GM10248 (cell line): ENCODE data around the gene TSNAXIP1.

Experiments used
- CTCF ChIA-PET: fragments of 300-600 bp; sonication (Branson Sonifier 250); formaldehyde crosslinking; extraction: SDS; loops from one replicate; lab custom pipeline; 2021; ENCODE audit warnings: antibody characterized with exemption; lab: Yijun Ruan, JAX
- POLR2A ChIA-PET: fragments of 350-650 bp; sonication (Branson Sonifier 250); formaldehyde crosslinking; extraction: SDS; loops from one replicate; lab custom pipeline; 2020; ENCODE audit warnings: antibody characterized with exemption; lab: Yijun Ruan, JAX
- DNase-seq: peaks from one replicate; pipeline ENCODE4 v3.0.0; 2012; ENCODE audit errors: extremely low spot score
- TF ChIP-seq, protein P1 (sequence below): IDR thresholded peaks from 2 replicates; pipeline ENCODE4 v1.5.1; 2012; ENCODE audit warnings: mild to moderate bottlenecking, low read depth; ENCODE audit errors: extremely low read depth, missing control alignments, control extremely low read depth

TSNAXIP1 gene

DNA sequence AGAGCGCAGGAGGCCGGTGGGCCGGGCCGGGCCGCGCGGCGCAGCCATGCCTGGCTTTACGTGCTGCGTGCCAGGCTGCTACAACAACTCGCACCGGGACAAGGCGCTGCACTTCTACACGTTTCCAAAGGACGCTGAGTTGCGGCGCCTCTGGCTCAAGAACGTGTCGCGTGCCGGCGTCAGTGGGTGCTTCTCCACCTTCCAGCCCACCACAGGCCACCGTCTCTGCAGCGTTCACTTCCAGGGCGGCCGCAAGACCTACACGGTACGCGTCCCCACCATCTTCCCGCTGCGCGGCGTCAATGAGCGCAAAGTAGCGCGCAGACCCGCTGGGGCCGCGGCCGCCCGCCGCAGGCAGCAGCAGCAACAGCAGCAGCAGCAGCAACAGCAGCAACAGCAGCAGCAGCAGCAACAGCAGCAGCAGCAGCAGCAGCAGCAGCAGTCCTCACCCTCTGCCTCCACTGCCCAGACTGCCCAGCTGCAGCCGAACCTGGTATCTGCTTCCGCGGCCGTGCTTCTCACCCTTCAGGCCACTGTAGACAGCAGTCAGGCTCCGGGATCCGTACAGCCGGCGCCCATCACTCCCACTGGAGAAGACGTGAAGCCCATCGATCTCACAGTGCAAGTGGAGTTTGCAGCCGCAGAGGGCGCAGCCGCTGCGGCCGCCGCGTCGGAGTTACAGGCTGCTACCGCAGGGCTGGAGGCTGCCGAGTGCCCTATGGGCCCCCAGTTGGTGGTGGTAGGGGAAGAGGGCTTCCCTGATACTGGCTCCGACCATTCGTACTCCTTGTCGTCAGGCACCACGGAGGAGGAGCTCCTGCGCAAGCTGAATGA is 36.0 kb downstream of the TSNAXIP1 start:
- DNase-seq: peak; percentile 50
- POLR2A ChIA-PET: no interaction called here
- TF ChIP-seq, protein P1, sequence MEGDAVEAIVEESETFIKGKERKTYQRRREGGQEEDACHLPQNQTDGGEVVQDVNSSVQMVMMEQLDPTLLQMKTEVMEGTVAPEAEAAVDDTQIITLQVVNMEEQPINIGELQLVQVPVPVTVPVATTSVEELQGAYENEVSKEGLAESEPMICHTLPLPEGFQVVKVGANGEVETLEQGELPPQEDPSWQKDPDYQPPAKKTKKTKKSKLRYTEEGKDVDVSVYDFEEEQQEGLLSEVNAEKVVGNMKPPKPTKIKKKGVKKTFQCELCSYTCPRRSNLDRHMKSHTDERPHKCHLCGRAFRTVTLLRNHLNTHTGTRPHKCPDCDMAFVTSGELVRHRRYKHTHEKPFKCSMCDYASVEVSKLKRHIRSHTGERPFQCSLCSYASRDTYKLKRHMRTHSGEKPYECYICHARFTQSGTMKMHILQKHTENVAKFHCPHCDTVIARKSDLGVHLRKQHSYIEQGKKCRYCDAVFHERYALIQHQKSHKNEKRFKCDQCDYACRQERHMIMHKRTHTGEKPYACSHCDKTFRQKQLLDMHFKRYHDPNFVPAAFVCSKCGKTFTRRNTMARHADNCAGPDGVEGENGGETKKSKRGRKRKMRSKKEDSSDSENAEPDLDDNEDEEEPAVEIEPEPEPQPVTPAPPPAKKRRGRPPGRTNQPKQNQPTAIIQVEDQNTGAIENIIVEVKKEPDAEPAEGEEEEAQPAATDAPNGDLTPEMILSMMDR: peak; percentile 57
- CTCF ChIA-PET: interaction anchor here (0.9 to 3.0 kb wide), 7 partner anchors 9 to 322 kb away, joined by 3 to 18 read pairs (median 6); partner anchors contain the start of genes RANBP10 and TSNAXIP1

DNA sequence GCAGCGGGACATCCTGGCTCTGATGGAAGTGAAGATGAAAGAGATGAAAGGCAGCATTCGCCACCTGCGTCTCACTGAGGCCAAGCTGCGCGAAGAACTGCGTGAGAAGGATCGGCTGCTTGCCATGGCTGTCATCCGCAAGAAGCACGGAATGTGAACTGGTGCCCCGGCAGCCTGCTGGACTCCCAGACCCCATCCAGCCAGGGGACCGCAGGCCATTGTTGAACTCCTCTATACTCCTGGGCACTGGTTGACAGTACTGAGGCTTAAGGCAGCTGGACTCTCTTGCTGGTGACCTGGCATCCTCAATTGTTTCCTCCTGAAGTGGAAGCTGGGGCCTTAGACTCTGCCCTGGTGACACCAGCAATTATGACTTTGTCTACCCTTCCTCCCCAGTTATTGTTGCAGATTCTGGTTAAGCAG is 36.7 kb downstream of the TSNAXIP1 start:
- TF ChIP-seq, protein P1: no peak
- ChIA-PET CTCF (interaction anchor here (0.9 to 3.0 kb wide), 8 partner anchors 9 to 323 kb away, joined by 3 to 18 read pairs (median 4); partner anchors contain the start of genes RANBP10 and TSNAXIP1), POLR2A (no interaction called here)
- DNase-seq: no peak

DNA sequence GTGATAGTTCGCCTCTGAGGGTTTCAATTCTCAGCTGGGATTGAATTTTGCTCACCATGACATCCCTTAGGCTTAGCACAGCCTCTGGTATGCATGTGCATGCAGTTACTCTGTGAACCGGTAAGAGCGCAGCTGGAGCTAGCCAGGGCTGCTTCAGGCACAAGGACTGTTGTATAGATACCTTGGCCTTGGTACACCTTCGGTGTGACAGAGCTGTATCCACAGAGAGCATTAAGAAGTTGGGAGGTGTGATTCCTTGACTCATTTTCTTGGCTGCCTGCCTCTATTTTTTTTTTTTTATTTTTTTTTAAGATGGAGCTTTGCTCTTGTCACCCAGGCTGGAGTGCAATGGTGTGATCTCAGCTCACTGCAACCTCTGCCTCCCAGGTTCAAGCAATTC is 37.8 kb downstream of the TSNAXIP1 start:
- TF ChIP-seq, protein P1: no peak
- CTCF ChIA-PET: interaction anchor here (0.6 to 3.0 kb wide), 13 partner anchors 9 to 323 kb away, joined by 3 to 18 read pairs (median 5); partner anchors contain the start of genes PSKH1, RANBP10 and TSNAXIP1
- POLR2A ChIA-PET: interaction anchor here (0.6 to 0.7 kb wide), 2 partner anchors 16 to 257 kb away, joined by 3 to 4 read pairs; no protein-coding TSS in a partner anchor
- no peak for DNase-seq

DNA sequence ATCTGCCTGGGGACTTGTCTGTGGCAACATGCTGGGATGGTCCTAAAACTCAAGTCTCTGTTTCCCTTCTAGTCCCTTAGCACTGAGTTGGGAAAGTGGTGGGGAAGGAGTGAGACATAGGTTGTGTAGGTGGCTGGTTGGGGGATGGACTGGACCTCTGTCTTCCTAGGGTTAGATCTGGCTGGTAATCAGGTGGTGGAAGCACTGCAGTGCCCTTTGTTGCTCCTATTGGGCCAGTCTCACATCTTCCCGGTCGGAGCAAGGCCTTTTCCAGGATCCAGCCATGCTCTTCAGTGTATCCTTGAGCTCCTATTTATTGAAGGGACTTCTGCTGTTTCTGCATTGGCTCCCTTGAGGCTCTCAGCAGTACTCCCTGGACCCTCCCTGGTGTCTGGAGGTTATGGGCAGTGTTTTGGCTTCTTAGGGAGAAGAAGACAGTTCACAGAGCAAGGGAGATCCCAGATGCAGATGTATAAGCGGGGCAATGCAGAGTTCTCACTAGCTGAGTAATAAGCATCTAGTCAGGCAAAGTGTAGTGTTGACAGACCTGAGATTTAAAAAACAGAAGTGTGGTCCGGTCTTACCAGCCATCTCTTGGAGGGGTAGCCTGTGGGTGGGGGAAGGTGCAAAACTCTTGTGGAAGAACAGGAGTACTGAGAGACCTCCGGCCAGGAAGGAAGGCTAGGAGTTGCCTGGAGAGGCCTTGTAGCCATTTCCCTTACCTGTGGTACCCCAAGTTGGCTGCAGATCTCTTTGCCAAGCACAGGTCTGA is 38.8 kb downstream of the TSNAXIP1 start:
- CTCF ChIA-PET: interaction anchor here (0.8 to 3.0 kb wide), 14 partner anchors 8 to 324 kb away, joined by 3 to 18 read pairs (median 4); partner anchors contain the start of genes RANBP10 and TSNAXIP1
- DNase-seq: no peak
- POLR2A ChIA-PET: interaction anchor here (0.5 to 0.7 kb wide), 4 partner anchors 10 to 256 kb away, joined by 3 to 4 read pairs (median 3); no protein-coding TSS in a partner anchor
- TF ChIP-seq, protein P1: no peak

DNA sequence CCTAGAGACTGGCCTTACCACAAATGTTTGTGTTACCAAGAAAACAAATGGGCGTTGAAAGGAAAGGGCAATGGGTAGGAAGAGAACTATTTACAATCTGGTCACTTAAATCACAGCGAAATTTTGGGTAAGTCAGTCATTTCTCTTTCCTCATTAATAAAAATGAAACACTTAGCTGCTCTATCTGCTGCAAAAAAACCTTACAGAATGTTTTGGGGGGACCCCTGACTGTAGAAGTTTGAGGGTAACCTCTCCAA is 39.3 kb downstream of the TSNAXIP1 start:
- ChIA-PET POLR2A (interaction anchor here (0.5 to 0.7 kb wide), 4 partner anchors 11 to 92 kb away, joined by 3 to 4 read pairs (median 3); no protein-coding TSS in a partner anchor), CTCF (interaction anchor here (0.8 to 2.0 kb wide), 6 partner anchors 9 to 39 kb away, joined by 3 to 5 read pairs (median 4); partner anchors contain the start of genes RANBP10 and TSNAXIP1)
- no peak for DNase-seq
- TF ChIP-seq, protein P1: no peak
